Left lobe of liver (tissue), 2 donors: ENCODE measurements around the gene NKAIN4. TPM values are rescaled to one million over a fixed set of nuclear protein-coding genes. Genes with fewer than 3 reads are reported as not detected.

ENCODE experiments used
- ATAC-seq: fragments of 200-7000 bp; cut with Tn5 transposase; one replicate; pipeline ENCODE4 v1.9.1; 2020; ENCODE audit warnings: mild to moderate bottlenecking, moderate library complexity
- DNase-seq: peaks from one replicate; pipeline ENCODE4 v3.0.0-alpha.2; 2020; ENCODE audit warnings: low spot score
- total RNA-seq: library from RNA; stranded (reverse); gene quantifications from one replicate; pipeline ENCODE4 v1.2.1, GENCODE V29; 2021
- donor health status: DM: no; HTN: no; CAD: no; lungs with moderate emphysema.
- donor health status: DM: no; HTN: yes; CAD: no.

NKAIN4 gene
- total RNA-seq, 1 donor from 2014 or later, result not detected

DNA sequence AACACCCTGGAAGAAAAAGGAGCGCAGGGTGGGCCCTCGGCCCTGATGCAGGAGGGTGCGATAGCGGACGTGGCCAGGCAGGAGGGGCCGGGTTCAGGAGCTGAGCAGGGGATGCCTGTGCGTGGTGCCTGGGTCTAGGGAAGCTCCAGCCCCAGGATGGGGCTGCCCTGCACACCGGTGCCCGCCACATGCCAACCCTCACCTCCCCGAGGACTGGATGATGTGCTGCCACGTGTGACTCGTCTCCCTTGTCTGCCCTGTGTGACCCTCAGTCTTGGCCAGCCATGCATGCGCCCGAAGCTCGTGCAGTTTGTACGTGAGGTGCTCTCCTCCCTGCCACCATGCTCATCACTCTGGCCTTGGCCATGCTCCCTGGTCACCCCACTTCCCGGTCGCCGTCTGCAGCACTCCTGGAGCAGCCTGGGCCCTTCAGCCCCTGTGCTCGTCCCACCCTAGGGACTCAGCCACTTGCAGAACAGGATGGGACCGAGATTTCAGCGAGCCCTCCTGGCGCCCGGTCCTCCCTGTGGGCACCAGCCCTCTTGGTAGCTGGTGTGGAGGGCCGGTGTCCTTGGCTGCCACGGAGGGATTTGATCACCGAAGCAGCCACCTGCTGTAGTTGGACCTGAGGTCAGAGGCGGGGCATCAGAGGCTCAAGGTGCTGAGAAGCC lies 34.5 kb upstream of the NKAIN4 start:
- no peak for DNase-seq
- ATAC-seq, result no peak

DNA sequence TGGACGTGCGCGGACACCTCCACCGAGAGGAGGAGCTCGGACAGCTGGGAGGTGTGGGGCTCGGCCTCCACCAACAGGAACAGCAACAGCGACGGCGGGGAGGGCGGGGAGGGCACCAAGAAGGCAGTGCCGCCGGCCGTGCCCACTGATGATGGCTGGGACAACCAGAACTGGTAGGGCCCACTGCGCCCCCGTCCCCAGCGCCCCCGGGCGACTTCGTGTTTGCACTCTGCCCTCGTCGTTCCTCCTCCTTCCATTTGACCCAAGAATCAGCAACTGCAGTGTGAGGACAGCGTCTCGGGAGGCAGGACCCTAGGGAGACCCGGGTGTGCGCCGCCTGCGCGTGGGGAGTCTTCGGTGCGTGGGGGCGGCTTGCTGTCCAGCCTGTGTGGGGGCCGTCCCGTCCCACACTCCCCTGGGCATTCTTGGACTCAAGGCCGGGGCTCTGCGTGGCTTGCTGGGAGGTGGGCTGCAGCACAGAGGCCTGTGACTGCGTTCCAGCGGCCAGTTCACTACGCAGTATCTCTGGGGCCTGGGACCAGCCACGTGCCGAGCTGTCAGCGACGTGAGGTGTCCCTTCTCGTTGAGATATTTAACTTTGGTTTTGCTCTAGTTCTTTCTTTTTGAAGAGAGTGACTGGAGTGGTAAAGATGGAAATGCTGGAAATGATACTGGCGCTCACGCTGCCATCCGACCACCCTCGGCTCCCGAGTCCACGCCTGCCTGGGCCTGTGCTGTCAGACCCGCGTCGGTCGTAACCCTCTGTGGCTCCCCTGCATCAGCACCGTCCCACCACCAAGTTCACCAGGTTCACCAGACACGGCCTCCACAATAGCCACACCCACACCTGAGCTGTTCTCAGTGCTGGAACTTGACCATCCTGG lies 33.7 kb upstream of the NKAIN4 start:
- ATAC-seq, result no peak
- DNase-seq, result no peak

DNA sequence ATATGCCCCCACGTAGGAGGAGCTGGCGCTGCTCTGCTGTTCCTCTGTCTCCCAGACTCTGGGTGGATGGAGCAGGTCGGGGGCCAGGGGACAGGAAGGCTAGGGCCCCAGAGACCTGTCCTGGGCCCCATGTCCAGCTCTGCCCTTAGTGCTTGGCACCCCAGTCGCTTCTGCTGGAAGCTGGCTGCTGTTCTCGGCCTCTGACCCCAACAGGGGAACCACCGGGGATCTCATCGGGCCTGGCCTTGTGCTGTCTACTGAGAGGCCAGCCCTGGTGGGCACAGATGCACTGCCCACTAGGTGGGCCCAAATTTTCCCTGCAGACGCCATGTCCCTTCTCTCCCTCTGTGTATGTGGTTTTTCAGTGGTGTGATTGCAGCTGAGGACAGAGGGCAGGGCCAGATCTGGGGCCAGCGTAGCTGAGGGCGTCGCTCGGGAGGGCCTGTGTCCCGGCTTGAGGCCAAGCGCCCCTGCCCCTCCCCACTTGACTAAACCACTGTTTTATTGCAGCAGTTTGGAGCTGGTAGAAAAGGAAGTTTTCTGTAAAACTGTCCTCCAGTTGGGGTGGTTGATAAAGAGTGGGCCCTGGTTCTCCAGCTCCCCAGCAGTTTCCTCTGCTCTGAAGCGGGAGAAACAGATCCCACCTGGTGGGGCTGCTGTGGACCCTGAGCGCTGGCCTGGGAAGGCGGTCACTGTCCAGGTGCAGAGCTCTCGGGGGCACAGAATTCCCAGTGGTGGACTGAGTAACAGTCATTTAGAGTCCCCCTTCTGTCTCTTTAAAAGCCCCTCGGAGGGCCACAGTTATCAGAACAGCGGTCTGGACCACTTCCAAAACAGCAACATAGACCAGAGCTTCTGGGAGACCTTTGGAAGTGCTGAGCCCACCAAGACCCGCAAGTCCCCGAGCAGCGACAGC lies 32.8 kb upstream of the NKAIN4 start:
- DNase-seq, result no peak
- no peak for ATAC-seq

DNA sequence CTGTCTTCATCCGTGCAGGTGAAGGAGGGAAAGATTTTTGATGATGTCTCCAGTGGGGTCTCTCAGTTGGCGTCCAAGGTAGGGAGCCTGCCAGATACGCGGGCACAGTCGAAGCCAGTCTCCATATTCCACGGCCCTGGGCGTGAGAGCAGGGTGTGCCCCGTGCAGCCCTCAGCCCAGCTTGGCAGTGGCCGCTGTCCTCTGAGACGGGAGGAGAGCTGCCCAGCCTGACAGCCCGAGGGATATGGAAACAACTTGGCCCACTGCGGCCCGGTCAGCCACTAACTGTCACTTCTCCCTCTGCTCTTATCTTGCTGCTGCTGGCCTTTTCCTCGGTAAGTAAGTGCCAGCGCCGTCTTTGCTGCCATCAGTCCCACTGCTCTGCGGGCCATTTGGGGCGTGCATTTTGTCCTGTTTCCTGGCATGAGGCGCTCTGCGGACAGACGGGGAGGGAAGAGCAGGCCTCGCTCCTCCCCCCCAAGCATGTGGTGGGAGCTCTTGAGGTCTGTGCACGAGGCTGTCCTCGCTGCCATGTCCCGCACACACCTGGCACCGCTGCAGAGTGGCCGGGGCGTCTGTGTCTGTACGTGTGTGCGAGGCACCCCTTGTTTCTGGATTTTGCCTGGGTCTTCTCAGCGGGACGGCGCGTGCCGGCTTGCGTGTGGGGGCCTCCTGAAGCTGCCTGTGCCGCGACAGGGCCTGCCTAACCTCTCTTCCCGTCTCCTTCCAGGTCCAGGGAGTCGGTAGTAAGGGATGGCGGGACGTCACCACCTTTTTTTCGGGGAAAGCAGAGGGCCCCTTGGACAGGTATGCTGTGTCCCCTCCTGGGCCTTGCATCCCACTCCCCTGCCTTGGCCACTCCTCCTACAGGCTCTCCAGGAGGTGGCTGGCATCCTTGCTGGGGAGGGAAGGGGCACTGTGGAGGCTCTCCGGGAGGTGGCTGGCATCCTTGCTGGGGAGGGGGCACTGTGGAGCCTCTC lies 31.7 kb upstream of the NKAIN4 start:
- DNase-seq, result no peak
- no peak for ATAC-seq

DNA sequence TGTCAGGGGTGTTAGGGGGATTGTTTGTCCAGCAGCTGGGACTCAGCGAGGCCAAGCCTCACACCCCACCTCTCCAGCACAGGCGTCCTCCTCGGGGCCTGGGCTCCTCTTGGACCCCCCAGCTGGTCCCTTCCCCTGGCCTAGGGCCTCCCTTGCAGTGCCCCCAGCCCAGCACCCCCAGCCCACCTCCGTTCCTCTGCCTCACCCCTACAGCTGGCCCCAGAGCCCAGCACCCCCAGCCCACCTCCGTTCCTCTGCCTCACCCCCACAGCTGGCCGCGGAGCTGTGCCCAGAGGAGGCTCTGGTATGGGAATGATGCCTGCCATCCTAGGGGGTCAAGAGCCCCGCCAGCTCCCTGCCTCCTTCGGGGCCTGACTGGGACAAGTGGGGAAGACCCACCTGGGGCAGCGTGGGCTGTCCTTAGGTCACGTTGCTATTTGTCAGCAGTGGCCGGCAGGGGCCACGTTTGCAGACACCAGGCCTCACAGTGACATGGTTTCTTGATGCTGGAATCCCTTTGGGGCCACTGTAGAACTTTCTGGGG lies 30.8 kb upstream of the NKAIN4 start:
- DNase-seq, result no peak
- ATAC-seq, result no peak

DNA sequence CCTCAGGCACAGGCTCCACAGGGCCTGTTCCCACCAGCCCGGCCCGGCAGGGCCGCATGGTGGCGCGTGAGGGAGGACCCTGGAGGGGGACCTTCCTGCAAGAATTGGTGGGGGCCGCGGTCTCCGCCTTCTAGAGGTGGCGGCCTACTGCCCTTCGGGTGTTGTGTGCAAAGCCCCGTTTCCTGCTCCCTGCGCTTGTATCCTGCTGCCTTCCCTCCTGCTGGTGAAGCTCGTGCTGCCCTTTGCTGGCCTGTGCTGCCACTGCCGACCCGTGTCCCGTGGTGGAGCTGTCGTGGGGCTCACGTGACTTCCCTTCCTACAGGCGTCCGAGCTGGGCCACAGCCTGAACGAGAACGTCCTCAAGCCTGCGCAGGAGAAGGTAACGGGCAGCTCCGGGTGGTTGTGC lies 30.3 kb upstream of the NKAIN4 start:
- no peak for DNase-seq

DNA sequence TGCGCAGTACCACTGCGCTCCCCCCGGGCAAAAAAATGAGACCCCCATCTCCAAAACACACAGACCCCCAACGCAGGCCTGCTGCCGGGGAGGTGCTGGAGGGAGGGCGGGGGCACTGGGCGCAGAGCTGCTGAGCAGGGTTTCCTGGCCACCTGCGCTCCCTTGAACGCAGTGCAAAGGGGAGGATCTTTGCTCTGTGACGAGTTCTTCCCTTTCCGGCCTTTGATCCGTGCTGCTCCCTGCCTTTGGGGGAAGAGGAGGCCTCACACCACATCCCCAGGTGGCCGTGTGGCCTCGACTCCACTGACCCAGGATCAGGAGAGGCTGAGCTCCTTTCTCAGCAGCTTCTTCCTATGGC lies 29.8 kb upstream of the NKAIN4 start:
- no peak for ATAC-seq

More for the DNA sequence above, 30.3 kb upstream of the NKAIN4 start:
- ATAC-seq, result no peak

DNA sequence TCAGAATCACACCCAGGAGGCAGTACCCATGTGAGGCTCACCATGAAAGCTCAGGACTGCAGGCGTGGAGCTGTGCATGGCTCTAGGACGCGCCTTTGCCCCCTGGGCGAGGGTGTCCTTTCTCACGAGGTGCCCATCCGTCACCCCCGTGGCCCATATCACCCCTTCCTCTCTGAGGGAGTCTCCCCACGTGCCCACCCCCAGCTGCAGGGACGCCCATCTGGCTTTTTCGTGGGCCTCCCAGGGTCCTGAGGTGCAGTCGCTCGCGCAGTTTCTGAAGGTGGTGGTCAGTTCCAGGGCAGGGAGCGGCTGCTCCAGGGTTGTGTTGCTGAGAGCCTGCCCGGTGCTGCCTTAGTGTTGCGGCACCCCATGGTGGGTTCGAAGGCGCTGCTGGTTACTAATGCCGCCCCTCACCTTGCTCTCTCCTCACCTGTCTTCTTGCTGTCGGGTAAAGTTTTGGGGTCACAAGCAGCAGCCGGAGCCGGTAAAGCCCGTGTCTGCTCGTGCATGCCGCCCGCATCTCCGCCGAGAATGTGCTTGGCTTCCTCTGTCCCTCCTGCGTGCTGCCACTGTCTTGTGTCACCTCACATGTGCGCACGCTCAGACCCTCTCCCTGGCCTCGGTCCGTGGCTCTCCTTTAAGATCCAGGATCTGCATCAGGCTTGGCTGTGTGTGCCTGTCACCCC lies 29.3 kb upstream of the NKAIN4 start:
- DNase-seq, result no peak
- ATAC-seq, result no peak

More for the DNA sequence above, 29.8 kb upstream of the NKAIN4 start:
- DNase-seq, result no peak

DNA sequence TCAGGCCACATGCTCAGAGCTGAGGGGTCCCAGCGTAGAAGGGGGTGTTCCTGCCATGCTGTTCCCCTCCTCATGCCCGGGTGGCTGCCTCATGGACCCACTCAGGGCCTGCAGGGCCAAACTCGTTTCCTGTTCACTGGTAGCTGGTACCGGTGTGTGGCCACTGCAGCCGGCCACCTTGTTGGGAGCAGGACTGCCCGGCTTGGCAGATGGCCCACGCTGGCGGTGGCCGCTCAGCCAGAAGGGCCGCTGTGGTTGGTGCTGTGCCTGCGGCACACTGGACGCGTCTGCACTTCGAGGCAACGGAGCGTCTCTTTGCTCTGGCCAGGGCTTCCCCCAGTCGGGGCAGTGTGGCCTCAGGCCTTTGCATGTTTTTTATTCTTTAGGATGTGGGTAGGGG lies 28.7 kb upstream of the NKAIN4 start:
- ATAC-seq (no peak), DNase-seq (no peak)

DNA sequence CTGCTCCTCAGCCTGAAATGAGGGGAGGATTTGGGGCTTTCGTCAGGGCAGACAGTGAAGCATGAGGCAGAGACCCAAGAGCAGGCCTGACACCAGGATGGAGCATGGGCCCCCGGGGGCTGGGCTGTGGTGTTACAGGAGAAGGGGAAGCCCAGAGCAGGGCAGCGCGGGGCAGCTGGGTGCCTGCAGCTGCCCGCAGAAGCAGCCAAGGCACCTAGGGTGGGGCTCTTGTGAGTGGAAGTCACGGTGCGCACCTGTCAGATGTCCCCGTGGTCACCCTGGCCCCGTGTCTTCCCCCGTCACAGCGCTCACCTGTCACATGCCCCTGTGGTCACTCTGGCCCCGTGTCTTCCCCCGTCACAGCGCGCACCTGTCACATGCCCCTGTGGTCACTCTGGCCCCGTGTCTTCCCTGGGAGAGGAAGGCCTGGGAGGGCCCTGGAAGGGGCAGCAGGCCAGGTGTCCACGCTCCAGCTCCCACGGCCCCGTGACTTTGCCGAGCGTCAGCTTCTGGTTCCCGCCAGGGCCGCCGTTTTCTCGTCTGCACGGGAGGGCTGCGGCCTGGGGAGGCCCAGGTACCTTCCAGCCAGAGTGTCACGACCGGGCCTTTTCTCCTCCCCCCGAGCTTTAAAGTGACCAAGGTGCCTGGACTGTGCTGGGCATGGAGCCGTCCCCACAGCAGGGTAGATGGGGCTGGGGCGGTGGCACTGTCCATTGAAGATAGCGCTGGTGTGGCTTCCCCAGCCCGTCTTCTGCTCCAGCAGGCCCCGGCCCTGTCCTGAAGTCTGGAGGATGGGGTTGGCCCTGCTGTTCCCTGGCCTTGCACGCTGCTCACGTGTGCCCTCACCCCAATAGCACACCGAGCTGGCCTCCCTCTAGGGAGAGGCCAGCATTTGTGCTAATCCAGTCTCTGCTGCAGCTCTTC lies 27.7 kb upstream of the NKAIN4 start:
- DNase-seq, result no peak

DNA sequence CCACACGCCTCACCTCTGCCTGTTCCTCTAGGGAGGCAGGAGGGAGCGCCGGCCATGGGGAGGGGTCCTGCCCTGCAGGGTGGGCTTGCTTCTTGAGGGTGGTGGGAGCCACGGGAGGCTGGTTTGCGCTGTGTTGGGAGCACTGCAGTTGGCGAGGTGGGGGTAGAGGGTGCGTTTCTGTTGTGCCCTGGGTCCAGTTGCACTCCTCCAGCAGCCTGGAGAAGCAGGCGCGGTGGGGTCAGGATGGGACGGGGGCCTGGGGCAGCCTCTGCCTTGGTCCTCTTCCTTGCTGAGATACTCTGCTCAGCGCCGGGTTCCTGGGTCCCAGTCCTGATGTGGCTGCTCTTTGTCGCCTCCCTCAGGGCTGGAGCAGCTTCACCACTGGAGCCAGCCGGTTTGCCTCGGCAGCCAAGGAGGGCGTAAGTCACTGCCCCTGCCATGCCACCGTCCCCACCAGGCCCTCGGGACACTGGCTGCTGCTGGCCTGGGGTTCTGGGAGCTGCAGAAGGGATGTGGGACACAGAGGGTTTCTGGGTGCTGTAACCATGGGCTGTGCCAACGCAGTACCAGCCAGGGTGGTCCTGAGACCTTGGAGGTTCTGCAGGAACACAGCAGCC lies 26.8 kb upstream of the NKAIN4 start:
- DNase-seq, result no peak
- no peak for ATAC-seq

More for the DNA sequence above, 27.7 kb upstream of the NKAIN4 start:
- no peak for ATAC-seq

DNA sequence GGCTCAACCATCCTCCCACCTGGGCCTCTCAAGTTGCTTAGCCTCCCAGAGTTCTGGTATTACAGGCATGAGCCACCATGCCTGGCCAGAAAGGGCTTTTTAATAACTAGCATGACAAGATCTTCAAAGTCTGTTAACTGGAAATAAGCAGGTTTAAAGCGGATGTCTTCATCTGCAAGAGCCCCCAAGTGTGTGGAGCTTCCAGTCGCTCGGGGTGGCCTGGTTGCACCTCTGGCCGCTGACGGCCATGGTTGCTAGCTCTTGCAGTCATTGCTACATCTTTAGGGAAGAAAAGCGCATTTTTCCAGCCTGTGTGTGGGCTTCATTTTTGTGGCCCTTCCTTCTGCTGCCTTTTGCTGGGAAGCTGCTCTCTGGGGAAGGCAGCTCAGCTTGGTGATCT lies 26.1 kb upstream of the NKAIN4 start:
- ATAC-seq (no peak), DNase-seq (no peak)

DNA sequence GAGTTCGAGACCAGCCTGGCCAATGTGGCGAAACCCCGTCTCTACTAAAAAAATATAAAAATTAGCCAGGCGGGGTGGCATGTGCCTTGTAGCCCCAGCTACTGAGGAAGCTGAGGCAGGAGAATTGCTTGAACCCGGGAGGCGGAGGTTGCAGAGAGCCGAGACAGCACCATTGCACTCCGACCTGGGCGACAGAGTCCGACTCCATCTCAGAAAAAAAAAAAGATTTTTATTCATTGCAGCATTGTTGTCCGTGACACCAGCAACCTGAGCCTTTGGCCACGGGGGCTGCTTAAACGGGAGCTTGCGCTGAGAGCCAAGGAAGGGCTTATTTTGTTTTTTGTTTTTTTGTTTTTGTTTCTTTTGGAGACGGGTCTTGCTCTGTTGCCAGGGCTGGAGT lies 25.7 kb upstream of the NKAIN4 start:
- DNase-seq, result no peak

DNA sequence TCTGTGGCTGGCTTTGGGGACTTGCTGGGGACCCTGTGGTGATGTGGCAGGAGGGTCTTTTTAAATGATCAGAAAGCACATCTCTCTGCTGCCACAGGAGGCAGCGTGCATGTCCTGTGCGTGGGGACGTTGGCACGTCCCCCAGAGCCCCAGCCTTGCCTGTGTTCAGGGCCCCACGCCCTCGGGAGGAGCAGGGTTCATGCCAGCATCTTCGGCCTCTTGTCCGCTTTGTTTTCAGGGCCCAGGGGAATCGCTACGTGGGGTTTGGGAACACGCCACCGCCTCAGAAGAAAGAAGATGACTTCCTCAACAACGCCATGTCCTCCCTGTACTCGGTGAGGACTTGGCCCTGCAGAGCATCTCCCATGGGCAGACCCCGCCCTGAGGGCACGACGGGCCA lies 24.4 kb upstream of the NKAIN4 start:
- DNase-seq, result no peak
- no peak for ATAC-seq

More for the DNA sequence above, 25.7 kb upstream of the NKAIN4 start:
- ATAC-seq, result no peak

DNA sequence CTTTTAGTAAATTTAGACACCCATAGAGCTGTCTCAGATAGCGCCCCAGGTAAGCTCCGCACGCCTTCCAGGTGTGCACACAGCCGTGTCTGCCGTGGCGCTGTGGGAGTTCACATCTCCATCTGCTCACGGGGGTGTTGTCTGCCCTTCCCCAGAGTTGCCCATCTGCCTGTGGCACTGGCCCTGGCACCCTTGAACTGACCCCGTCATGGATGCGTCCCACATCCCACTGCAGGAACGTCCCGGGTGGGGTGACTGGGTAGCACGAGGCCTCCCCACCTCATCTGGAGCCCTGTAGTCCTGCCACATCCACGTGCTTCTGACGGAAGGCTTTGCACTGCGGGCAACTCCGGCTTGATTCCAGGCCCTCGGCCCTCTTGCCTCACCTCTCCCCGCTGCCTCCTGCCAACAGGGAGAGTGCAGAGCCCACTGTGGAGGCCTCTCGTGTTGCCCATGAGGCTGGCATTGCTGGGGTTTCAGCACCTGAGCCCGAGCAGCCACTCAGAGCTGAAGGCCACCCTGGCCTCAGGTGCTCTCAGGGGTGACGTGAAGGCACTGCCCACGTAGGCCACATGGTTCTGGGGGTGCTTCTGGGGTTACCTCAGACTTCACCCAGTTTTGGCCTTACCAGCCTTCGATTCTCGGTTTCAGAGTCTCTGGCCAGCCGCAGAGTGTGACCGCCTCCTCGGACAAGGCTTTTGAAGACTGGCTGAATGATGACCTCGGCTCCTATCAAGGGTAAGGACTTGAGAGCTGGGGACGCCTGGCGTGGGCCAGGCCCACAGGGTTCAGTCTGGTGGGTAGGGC lies 23.4 kb upstream of the NKAIN4 start:
- DNase-seq, result no peak
- no peak for ATAC-seq

DNA sequence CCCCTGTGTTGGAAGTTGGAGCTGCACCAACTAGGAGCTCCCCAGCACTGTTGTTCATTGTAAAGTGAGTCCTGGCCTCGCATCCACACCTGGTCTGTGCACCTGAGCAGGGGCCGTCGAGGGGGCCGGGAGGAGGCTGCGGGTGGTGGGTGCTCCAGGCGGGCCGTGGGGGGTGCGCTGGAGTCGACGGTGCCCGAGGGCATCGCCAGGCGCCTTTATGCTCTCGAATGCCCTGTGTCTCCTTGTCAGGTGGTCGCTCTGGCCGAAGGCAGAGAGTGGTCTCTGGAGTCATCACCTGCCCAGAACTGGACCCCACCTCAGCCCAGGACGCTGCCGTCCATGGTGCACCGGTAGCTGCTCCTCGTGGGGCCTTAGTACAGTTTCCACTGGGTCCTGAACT lies 22.7 kb upstream of the NKAIN4 start:
- ATAC-seq (no peak), DNase-seq (no peak)

DNA sequence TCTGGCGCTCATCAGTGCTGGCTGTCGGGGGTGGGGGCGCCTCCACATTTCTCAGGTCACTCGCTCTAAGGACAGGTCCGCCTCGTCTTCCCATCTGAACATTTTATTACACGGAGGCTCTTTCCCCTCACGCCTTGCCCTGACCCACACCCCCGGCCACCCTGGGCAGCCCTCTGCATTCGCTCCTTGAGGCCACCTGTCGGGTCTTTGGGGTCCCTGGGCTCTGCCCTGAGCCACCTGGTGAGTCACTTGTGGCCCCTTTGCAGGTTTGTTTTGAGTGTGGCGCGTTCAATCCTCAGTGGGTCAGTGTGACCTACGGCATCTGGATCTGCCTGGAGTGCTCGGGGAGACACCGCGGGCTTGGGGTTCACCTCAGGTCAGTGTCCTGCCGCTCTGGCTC lies 21.6 kb upstream of the NKAIN4 start:
- DNase-seq, result no peak
- no peak for ATAC-seq
